ENCODE results near the gene INIP. TPM values are rescaled to one million over a fixed set of nuclear protein-coding genes. Genes with fewer than 3 reads are reported as not detected.

Gene INIP
- total RNA-seq, 1 donor from 2014 or later: 19.9 TPM

DNA sequence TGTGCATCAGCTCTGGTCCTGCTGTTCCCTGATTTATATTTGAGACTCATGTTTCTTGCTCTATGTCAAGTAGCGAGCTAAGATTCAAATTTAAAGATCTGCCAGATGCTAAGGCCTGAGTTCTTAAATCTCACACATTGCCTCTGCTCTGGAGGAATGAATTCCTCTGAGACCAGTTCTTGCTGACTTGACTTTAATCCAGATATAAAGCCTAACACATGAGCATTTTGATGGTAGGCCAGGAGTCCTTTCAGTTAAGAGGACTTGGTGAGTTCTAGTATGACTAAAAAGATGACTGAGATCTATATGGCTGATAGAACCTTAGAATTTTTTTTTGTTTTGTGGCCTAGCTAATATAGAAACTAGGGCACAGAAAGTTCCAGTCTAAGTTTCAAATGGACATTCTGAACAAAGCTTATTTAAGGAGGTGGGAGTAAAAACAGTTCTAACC is 1.3 kb upstream of the INIP start:
- Histone ChIP-seq H3K4me3 (no peak overlapping the region), H3K27me3 (no peaks in the 10 kb centered on the region), H3K9me3 (no peaks in the 10 kb centered on the region), H3K36me3 (peaks cover 0 to 1% of the 10 kb centered on the region in 2 donors), H3K4me1 (peaks cover 22% of the 10 kb centered on the region), H3K27ac (peak overlapping the region; percentile 6)
- DNase-seq (ENCODE audit: extremely low spot score in 2 of 2): no peak
- intact Hi-C loops (cut with DNase I): no loop called here
- TF ChIP-seq POLR2A (IDR thresholded peaks at IDR 0.05): no peak
- TF ChIP-seq, protein P1, sequence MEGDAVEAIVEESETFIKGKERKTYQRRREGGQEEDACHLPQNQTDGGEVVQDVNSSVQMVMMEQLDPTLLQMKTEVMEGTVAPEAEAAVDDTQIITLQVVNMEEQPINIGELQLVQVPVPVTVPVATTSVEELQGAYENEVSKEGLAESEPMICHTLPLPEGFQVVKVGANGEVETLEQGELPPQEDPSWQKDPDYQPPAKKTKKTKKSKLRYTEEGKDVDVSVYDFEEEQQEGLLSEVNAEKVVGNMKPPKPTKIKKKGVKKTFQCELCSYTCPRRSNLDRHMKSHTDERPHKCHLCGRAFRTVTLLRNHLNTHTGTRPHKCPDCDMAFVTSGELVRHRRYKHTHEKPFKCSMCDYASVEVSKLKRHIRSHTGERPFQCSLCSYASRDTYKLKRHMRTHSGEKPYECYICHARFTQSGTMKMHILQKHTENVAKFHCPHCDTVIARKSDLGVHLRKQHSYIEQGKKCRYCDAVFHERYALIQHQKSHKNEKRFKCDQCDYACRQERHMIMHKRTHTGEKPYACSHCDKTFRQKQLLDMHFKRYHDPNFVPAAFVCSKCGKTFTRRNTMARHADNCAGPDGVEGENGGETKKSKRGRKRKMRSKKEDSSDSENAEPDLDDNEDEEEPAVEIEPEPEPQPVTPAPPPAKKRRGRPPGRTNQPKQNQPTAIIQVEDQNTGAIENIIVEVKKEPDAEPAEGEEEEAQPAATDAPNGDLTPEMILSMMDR (IDR thresholded peaks at IDR 0.05): no peak
- no peak for TF ChIP-seq POLR2AphosphoS5 (IDR thresholded peaks at IDR 0.05; ENCODE audit: insufficient read depth in 1 of 2, low read depth in 1 of 2)

DNA sequence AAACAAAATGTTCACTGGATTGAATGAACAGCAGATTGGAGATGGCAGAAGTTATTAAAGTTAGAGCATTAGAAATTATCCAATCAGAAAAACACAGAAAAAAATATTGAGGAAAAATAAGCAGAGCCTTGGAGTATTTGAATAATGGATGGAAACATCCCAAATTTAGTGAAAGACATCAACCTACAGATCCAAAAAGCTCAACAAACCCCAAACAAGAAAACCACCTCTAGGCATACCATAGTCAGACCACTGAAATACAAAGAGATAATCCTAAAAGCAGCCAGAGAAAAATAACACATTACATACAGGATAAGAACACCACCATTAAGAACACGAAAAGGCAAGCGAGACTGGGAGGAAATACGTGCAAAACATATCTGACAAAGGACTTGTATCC is 5.2 kb downstream of the INIP start:
- intact Hi-C loops (cut with DNase I): no loop called here
- no peaks in the 10 kb centered on the region for H3K27me3 ChIP-seq
- no peak overlapping the region for H3K4me3 ChIP-seq
- H3K4me1 ChIP-seq: peaks cover 17% of the 10 kb centered on the region
- no peak overlapping the region for H3K27ac ChIP-seq
- DNase-seq (ENCODE audit: extremely low spot score in 2 of 2): no peak
- TF ChIP-seq POLR2A (IDR thresholded peaks at IDR 0.05) (no peak), POLR2AphosphoS5 (IDR thresholded peaks at IDR 0.05; ENCODE audit: insufficient read depth in 1 of 2, low read depth in 1 of 2) (no peak)
- TF ChIP-seq, protein P1 (IDR thresholded peaks at IDR 0.05): no peak
- H3K9me3 ChIP-seq: no peaks in the 10 kb centered on the region
- peaks cover 0 to 4% of the 10 kb centered on the region in 2 donors for H3K36me3 ChIP-seq

DNA sequence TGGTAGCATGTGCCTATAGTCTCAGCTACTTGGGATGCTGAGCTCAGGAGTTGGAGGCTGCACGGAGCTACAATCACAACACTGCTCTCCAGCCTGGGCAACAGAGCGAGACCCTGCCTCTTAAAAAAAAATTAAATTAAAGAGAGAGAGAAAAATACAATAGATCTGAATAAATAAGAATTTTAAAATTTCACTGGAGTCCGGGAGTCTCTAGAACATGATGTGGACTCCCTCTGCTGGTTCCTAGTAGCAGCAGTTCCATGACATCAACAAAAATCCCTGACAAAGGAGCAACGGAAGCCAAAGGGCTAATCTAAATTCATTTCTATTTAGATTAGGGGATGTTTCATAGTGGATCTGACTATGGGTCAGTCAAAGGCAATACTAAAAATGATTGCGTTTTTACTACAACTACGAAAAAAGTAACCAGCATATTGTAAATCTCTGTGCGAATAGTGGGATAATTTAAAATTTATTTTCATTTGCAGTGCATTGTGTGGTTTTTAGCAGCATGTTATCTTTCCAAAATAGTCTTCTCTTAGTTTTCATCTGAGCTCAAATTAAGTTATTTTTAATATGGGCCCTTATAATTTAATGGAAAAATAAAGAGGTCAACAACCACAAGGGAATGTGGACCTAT is 6.7 kb downstream of the INIP start:
- TF ChIP-seq, protein P1 (IDR thresholded peaks at IDR 0.05): no peak
- TF ChIP-seq POLR2A (IDR thresholded peaks at IDR 0.05) (no peak), POLR2AphosphoS5 (IDR thresholded peaks at IDR 0.05; ENCODE audit: insufficient read depth in 1 of 2, low read depth in 1 of 2) (no peak)
- no peaks in the 10 kb centered on the region for H3K9me3 ChIP-seq
- intact Hi-C loops (cut with DNase I): no loop called here
- no peak for DNase-seq (ENCODE audit: extremely low spot score in 2 of 2)
- H3K4me3 ChIP-seq: no peak overlapping the region
- peaks cover 4% of the 10 kb centered on the region for H3K4me1 ChIP-seq
- peaks cover 0 to 4% of the 10 kb centered on the region in 2 donors for H3K36me3 ChIP-seq
- no peaks in the 10 kb centered on the region for H3K27me3 ChIP-seq
- no peak overlapping the region for H3K27ac ChIP-seq

DNA sequence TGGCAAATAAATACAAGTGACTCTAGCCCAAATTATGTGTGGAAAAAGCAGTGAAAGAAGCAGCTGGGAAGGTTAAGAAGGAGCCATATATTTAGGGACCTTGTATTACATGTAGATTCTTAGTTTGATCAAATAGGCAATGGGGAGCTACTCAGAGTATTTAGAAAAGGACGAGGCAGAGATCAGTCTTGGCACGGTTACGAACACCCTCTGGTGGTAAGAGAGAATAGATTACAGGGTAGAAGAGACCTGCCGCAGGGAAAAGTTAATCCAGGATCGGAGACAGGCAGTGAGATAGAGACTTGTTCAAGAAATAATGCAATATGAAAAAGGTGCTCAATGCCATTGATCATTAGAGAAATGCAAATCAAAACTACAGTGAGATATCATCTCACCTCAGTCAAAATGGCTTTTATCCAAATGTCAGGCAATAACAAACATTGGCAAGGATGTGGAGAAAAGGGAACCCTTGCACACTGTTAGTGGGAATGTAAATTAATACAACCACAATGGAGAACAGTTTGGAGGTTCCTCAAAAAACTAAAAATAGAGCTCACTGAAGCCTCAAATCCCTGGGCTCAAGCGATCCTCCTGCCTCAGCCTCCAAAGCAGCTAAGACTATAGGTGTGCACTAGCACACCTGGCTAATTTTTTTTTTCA is 12.0 kb downstream of the INIP start:
- DNase-seq (ENCODE audit: extremely low spot score in 2 of 2): no peak
- H3K4me3 ChIP-seq: no peak overlapping the region
- H3K4me1 ChIP-seq: no peaks in the 10 kb centered on the region
- TF ChIP-seq POLR2AphosphoS5 (IDR thresholded peaks at IDR 0.05; ENCODE audit: insufficient read depth in 1 of 2, low read depth in 1 of 2) (no peak), POLR2A (IDR thresholded peaks at IDR 0.05) (no peak)
- TF ChIP-seq, protein P1 (IDR thresholded peaks at IDR 0.05): no peak
- H3K36me3 ChIP-seq: no peaks in the 10 kb centered on the region
- H3K9me3 ChIP-seq: no peaks in the 10 kb centered on the region
- no peak overlapping the region for H3K27ac ChIP-seq
- intact Hi-C loops (cut with DNase I): no loop called here
- no peaks in the 10 kb centered on the region for H3K27me3 ChIP-seq

DNA sequence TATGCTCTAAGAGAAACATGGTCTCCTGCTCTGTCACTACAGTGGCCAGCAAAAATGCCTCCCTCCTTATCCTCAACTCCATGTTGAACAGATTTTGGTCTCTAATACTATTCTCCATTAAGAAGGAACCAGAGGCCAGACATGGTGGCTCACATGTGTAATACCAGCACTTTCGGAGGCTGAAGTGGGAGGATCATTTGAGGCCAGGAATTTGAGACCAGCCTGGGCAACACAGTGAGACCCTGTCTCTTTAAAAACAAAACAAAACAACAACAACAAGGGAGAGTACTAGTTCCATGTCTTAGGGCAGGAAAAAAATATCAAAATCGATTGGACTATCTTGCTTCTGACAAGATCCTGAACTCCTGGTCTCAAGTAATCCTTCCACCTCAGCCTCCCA is 14.6 kb downstream of the INIP start:
- Histone ChIP-seq H3K4me3 (no peak overlapping the region), H3K27me3 (no peaks in the 10 kb centered on the region), H3K36me3 (no peaks in the 10 kb centered on the region), H3K27ac (no peak overlapping the region), H3K9me3 (no peaks in the 10 kb centered on the region), H3K4me1 (no peaks in the 10 kb centered on the region)
- TF ChIP-seq POLR2AphosphoS5 (IDR thresholded peaks at IDR 0.05; ENCODE audit: insufficient read depth in 1 of 2, low read depth in 1 of 2) (no peak), POLR2A (IDR thresholded peaks at IDR 0.05) (no peak)
- TF ChIP-seq, protein P1 (IDR thresholded peaks at IDR 0.05): no peak
- no peak for DNase-seq (ENCODE audit: extremely low spot score in 2 of 2)
- intact Hi-C loops (cut with DNase I): no loop called here

Data from vagina (tissue), 2 donors.